Caco-2 (cell line): ENCODE measurements around the gene GAD1. TPM values are rescaled to one million over a fixed set of nuclear protein-coding genes. Genes with fewer than 3 reads are reported as not detected.

ENCODE experiments used
- BruUV-seq: library from RNA; stranded (reverse); fragments of 400-500 nt; replicated peaks from 2 replicates; lab custom pipeline; 2021; lab: Mats Ljungman, UMichigan
- CTCF ChIA-PET: fragments of 300-600 bp; sonication (Branson Sonifier 250); formaldehyde crosslinking; loops from one replicate; lab custom pipeline; 2022; ENCODE audit warnings: antibody characterized with exemption; lab: Charles Lee
- POLR2A ChIA-PET: fragments of 300-600 bp; sonication (Branson Sonifier 250); formaldehyde crosslinking; loops from one replicate; lab custom pipeline; 2022; ENCODE audit warnings: antibody characterized with exemption; lab: Charles Lee
- DNase-seq, 2 experiments: peaks; one replicate each; pipeline versions ENCODE4 v3.0.0 to v3.0.0-alpha.2; 2020 to 2022
- H3K27me3 ChIP-seq: replicated peaks from 2 replicates; pipeline ENCODE4 v1.6.0; 2011; ENCODE audit warnings: low read length; ENCODE audit not compliant: control insufficient read depth, insufficient read depth
- H3K36me3 ChIP-seq: 2 replicates; pipeline ENCODE4 v1.5.1; 2011; ENCODE audit warnings: low read length; ENCODE audit not compliant: control insufficient read depth, insufficient read depth
- H3K4me1 ChIP-seq: fragments of 250-450 bp; sonication (Bioruptor Pico); 2 replicates; pipeline ENCODE4 v1.5.1; 2020; ENCODE audit warnings: mild to moderate bottlenecking
- H3K4me3 ChIP-seq: 2 replicates; pipeline ENCODE4 v1.5.1; 2011; ENCODE audit warnings: low read depth, mild to moderate bottlenecking, control low read depth, low read length
- H3K9me3 ChIP-seq: fragments of 250-450 bp; sonication (Bioruptor Pico); 2 replicates; pipeline ENCODE4 v1.5.1; 2020; ENCODE audit warnings: mild to moderate bottlenecking, moderate library complexity
- H3K27ac Mint-ChIP-seq: one replicate; pipeline ENCODE4 v1.8.0; 2022; ENCODE audit warnings: mixed read lengths; ENCODE audit not compliant: unreplicated experiment
- H3K27me3 Mint-ChIP-seq: one replicate; pipeline ENCODE4 v1.8.0; 2022; ENCODE audit warnings: mixed read lengths; ENCODE audit not compliant: insufficient read depth, unreplicated experiment
- H3K36me3 Mint-ChIP-seq: one replicate; pipeline ENCODE4 v1.8.0; 2022; ENCODE audit warnings: mild to moderate bottlenecking, mixed read lengths; ENCODE audit not compliant: insufficient read depth, unreplicated experiment
- H3K4me1 Mint-ChIP-seq: one replicate; pipeline ENCODE4 v1.8.0; 2022; ENCODE audit warnings: low read depth, mixed read lengths; ENCODE audit not compliant: unreplicated experiment
- H3K4me3 Mint-ChIP-seq: one replicate; pipeline ENCODE4 v1.8.0; 2022; ENCODE audit warnings: mild to moderate bottlenecking, moderate library complexity, mixed read lengths; ENCODE audit not compliant: unreplicated experiment
- H3K9me3 Mint-ChIP-seq: one replicate; pipeline ENCODE4 v1.8.0; 2022; ENCODE audit warnings: mixed read lengths; ENCODE audit not compliant: unreplicated experiment
- intact Hi-C: fragments of 100-400 bp; cut with micrococcal nuclease; formaldehyde crosslinking; loops from one replicate; pipeline ENCODE4 v1.10.0; 2022; ENCODE audit not compliant: unreplicated experiment
- total RNA-seq: library from RNA; stranded (reverse); gene quantifications from 2 replicates; pipeline ENCODE4 v1.2.3, GENCODE V29; 2022
- TF ChIP-seq, protein P1 (sequence below), 2 experiments: fragments of 200-600 bp in 1 of 2; IDR thresholded peaks; 1 replicate in 1 of 2; 2 replicates in 1 of 2; pipeline versions ENCODE4 v1.5.1 to v1.8.0; 2011 to 2022; ENCODE audit warnings: antibody characterized with exemption in 1 of 2, control low read depth in 1 of 2, inconsistent platforms in 1 of 2, low read depth in 1 of 2, low read length in 1 of 2, mild to moderate bottlenecking in 1 of 2, moderate library complexity in 1 of 2; ENCODE audit not compliant: insufficient read depth in 1 of 2, severe bottlenecking in 1 of 2, unreplicated experiment in 1 of 2

Gene GAD1
- total RNA-seq, 1 experiment from 2014 or later = 14.7 TPM

GRCh38 chr2:170896622-170897021 lies 79.9 kb downstream of the GAD1 start:
- no TSS peak for BruUV-seq
- Histone ChIP-seq H3K4me1 (no peaks in the 10 kb centered on the region), H3K9me3 (no peaks in the 10 kb centered on the region)

DNA sequence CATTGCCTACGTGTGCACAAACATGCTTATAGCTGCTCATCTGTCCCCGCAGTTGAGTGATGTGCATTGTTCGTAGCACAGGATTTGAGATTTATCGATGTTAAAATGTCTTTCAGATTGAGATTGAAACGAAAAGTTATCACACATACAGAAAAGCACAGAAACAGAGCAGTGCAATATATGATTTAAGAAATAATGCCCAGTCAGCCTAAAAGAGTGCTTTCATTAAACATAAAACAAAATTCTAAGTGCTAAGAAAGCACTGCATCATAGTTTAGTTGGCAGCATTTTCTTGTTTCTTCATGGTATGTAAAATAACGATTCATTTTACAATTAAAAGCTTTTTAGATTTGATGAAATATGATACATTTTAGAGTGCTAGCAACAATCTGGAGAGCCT lies 80.4 kb downstream of the GAD1 start:
- H3K4me3 Mint-ChIP-seq = no peak overlapping the region
- POLR2A ChIA-PET = no interaction called here
- intact Hi-C loops = no loop called here
- H3K27ac Mint-ChIP-seq = no peak overlapping the region
- CTCF ChIA-PET = no interaction called here
- TF ChIP-seq, protein P1, sequence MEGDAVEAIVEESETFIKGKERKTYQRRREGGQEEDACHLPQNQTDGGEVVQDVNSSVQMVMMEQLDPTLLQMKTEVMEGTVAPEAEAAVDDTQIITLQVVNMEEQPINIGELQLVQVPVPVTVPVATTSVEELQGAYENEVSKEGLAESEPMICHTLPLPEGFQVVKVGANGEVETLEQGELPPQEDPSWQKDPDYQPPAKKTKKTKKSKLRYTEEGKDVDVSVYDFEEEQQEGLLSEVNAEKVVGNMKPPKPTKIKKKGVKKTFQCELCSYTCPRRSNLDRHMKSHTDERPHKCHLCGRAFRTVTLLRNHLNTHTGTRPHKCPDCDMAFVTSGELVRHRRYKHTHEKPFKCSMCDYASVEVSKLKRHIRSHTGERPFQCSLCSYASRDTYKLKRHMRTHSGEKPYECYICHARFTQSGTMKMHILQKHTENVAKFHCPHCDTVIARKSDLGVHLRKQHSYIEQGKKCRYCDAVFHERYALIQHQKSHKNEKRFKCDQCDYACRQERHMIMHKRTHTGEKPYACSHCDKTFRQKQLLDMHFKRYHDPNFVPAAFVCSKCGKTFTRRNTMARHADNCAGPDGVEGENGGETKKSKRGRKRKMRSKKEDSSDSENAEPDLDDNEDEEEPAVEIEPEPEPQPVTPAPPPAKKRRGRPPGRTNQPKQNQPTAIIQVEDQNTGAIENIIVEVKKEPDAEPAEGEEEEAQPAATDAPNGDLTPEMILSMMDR (IDR thresholded peaks at IDR 0.05; ENCODE audit: insufficient read depth in 1 of 2, low read depth in 1 of 2, low read length in 1 of 2, severe bottlenecking in 1 of 2, unreplicated experiment in 1 of 2) = no peak
- BruUV-seq = no TSS peak
- no peaks in the 10 kb centered on the region for H3K36me3 Mint-ChIP-seq
- DNase-seq = no peak
- Histone ChIP-seq H3K27me3 (no peaks in the 10 kb centered on the region; the same call in 1 of the 2 replicates), H3K36me3 (no peaks in the 10 kb centered on the region), H3K4me1 (no peaks in the 10 kb centered on the region), H3K4me3 (no peak overlapping the region), H3K9me3 (no peaks in the 10 kb centered on the region)
- H3K27me3 Mint-ChIP-seq = peaks cover 5% of the 10 kb centered on the region
- H3K4me1 Mint-ChIP-seq = no peaks in the 10 kb centered on the region
- no peaks in the 10 kb centered on the region for H3K9me3 Mint-ChIP-seq

More at GRCh38 chr2:170896622-170897021, 79.9 kb downstream of the GAD1 start:
- Histone ChIP-seq H3K36me3 (no peaks in the 10 kb centered on the region), H3K27me3 (no peaks in the 10 kb centered on the region; the same call in 1 of the 2 replicates), H3K4me3 (no peak overlapping the region)
- intact Hi-C loops = no loop called here
- H3K36me3 Mint-ChIP-seq = no peaks in the 10 kb centered on the region
- no peaks in the 10 kb centered on the region for H3K4me1 Mint-ChIP-seq
- no peak overlapping the region for H3K4me3 Mint-ChIP-seq
- H3K27me3 Mint-ChIP-seq = peaks cover 5% of the 10 kb centered on the region
- ChIA-PET CTCF (no interaction called here), POLR2A (no interaction called here)
- no peaks in the 10 kb centered on the region for H3K9me3 Mint-ChIP-seq
- H3K27ac Mint-ChIP-seq = no peak overlapping the region
- no peak for DNase-seq
- TF ChIP-seq, protein P1 (IDR thresholded peaks at IDR 0.05; ENCODE audit: insufficient read depth in 1 of 2, low read depth in 1 of 2, low read length in 1 of 2, severe bottlenecking in 1 of 2, unreplicated experiment in 1 of 2) = no peak

DNA sequence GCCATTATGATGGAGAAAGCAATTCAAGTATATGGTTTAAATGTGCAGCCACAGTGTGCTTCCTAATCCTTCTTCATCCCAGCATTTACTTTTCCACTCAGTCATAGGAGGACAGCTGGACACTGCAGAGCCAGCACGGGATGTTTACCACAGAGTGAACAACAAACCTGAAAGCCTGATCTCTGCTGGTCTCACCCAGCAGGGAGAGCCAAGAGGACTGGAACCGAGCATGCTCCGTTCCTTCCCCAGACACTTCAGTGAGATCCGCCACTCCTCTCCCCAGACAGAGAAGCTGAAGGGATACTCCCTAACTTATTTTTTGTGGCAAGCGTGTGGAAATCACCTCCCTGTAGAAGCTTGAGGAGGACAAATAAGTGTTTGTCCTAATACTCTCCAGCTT lies 89.2 kb downstream of the GAD1 start:
- no peak for DNase-seq
- Histone ChIP-seq H3K4me1 (no peaks in the 10 kb centered on the region), H3K9me3 (peaks cover 5% of the 10 kb centered on the region), H3K36me3 (no peaks in the 10 kb centered on the region), H3K27me3 (no peaks in the 10 kb centered on the region), H3K4me3 (no peak overlapping the region)
- Mint-ChIP-seq H3K27me3 (peaks cover 2% of the 10 kb centered on the region), H3K4me3 (no peak overlapping the region), H3K4me1 (no peaks in the 10 kb centered on the region), H3K36me3 (no peaks in the 10 kb centered on the region), H3K9me3 (peaks cover 19% of the 10 kb centered on the region), H3K27ac (no peak overlapping the region)
- TF ChIP-seq, protein P1 (IDR thresholded peaks at IDR 0.05; ENCODE audit: insufficient read depth in 1 of 2, low read depth in 1 of 2, low read length in 1 of 2, severe bottlenecking in 1 of 2, unreplicated experiment in 1 of 2) = no peak
- ChIA-PET POLR2A (no interaction called here), CTCF (no interaction called here)
- no TSS peak for BruUV-seq
- intact Hi-C loops = no loop called here

Other genes starting within 250 kb of the GAD1 start
- gene SP5, start 101.5 kb upstream of the GAD1 start, total RNA-seq = 149 and 161 TPM in 2 replicates
- gene ERICH2, start 46.5 kb upstream of the GAD1 start, total RNA-seq = 3.1 and 3.3 TPM in 2 replicates
- 124 and 143 TPM in 2 replicates for gene GORASP2, start 112.4 kb downstream of the GAD1 start, total RNA-seq